Kidney epithelial cell (primary cell): ENCODE data around the gene SLC38A1. TPM values are rescaled to one million over a fixed set of nuclear protein-coding genes. Genes with fewer than 3 reads are reported as not detected.

Source experiments
- DNase-seq: peaks from one replicate; pipeline ENCODE4 v3.0.0-alpha.2; 2010; ENCODE audit warnings: low read depth
- H3K27me3 ChIP-seq: 2 replicates; pipeline ENCODE4 v1.6.0; 2011; ENCODE audit warnings: low read length; ENCODE audit not compliant: control insufficient read depth, insufficient read depth
- H3K36me3 ChIP-seq: 2 replicates; pipeline ENCODE4 v1.5.1; 2011; ENCODE audit warnings: low read length; ENCODE audit not compliant: control insufficient read depth, insufficient read depth
- H3K4me3 ChIP-seq: 2 replicates; pipeline ENCODE4 v1.5.1; 2011; ENCODE audit warnings: low read depth, mild to moderate bottlenecking, control low read depth, low read length
- CTCF ChIP-seq: IDR thresholded peaks from 2 replicates; pipeline ENCODE4 v1.5.1; 2011; ENCODE audit warnings: mild to moderate bottlenecking, moderate library complexity, low read length, control low read depth, inconsistent platforms; ENCODE audit not compliant: insufficient read depth, poor library complexity, severe bottlenecking
- total RNA-seq: library from RNA; depleted of rRNA; stranded (reverse); fragments of >200 nt; gene quantifications from 2 replicates; pipeline ENCODE4 v1.2.3, GENCODE V29; 2015

Gene SLC38A1
- total RNA-seq, 1 donor from 2014 or later = 245 TPM

DNA sequence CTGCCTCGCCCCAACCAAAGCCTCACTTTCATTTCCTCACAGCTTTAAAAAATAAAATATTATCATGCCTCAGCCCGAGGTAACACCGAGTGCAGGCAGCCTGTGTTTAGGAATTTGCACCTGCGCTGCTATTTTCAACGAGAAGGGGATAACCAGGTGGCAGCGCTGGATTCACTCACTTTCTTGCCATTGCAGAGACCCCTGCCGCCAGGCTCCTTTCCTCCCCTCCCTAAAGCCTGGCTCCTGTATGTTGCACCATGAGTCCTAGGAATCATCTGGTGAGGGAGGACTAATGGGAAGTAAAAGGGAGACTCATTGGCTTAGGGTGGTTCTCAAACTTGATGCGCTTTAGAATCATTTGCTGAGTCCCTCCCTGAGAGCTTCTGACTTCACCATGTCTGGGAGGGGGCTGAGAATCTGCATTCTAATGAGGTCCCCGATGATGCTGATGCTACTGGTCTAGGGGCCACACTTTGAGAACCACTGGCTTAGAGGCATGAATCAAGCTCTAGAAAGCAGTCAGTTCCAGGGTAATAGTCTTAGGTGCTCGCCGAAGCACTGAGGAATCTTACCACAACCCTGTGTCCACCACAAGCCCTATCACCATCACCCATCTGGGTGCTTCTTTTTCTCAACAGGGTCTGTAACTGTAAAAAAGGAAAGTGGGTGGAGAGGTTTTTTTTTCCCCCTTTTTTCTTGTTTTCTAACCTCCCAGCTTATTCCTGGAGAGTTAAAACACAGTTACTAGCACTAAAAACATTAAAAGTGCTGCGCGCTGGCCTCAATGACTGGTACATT is 83.8 kb downstream of the SLC38A1 start:
- Histone ChIP-seq H3K27me3 (no peaks in the 10 kb centered on the region), H3K4me3 (no peak overlapping the region), H3K36me3 (no peaks in the 10 kb centered on the region)
- no peak for DNase-seq
- no peak for TF ChIP-seq CTCF

- no peaks in the 10 kb centered on the region for H3K36me3 ChIP-seq
- H3K4me3 ChIP-seq = no peak overlapping the region
- TF ChIP-seq CTCF = no peak
- DNase-seq = no peak
- H3K27me3 ChIP-seq = no peaks in the 10 kb centered on the region
Measured at GRCh38 chr12:46183112-46183511, 85.7 kb downstream of the SLC38A1 start.

DNA sequence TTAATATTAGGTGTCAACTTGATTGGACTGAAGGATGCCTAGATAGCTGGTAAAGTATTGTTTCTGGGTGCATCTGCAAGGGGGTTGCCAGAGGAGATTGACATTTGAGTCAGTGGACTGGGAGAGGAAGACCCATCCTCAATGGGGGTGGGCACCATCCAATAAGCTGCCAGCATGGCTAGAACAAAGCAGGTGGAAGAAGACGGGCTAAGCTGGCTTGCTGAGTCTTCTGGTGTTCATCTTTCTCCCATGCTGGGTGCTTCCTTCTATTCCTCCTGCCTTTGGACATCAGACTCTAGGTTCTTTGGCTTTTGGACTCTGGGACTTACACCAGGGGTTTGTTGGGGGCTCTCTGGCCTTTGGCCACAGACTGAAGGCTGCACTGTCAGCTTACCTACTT is 87.4 kb downstream of the SLC38A1 start:
- no peaks in the 10 kb centered on the region for H3K27me3 ChIP-seq
- no peak overlapping the region for H3K4me3 ChIP-seq
- no peak for TF ChIP-seq CTCF
- H3K36me3 ChIP-seq = no peaks in the 10 kb centered on the region
- DNase-seq = no peak

DNA sequence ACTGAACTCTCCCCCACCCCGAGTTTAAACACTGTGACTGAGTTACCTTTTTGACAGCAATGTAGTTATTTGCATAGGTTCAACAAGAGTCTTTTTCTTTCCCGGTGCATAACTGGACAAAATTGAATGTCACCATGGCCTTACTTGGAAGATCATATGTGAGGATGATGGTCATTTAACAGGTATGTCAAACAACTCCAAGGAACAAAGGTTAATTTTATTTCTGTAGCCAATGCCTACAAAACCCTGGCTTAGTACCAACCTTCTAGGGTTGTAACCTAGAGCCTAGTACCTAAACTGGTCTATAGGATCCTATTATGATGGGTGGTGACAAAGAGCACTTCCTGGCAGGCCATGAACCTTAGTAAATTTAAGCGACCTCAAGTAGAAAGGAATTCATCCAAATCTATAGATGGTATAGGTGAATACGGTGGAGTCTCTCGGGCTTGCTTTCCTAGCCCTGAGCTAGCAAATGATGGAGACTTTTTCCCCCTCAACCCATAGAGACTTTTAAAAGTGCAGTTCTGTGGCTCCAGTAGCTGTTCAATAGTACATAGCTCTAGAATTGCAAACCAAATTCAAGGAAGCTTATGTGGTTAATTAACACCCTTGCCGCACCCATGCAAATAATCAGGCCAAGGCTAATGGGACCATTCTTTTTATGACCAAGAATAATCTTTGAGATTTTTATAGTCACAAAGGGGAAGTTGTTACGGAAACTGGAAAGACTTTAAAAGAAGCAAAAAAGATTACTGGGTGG is 89.0 kb downstream of the SLC38A1 start:
- Histone ChIP-seq H3K36me3 (no peaks in the 10 kb centered on the region), H3K27me3 (no peaks in the 10 kb centered on the region), H3K4me3 (no peak overlapping the region)
- TF ChIP-seq CTCF = no peak
- DNase-seq = no peak

GRCh38 chr12:46177837-46178608 is 90.8 kb downstream of the SLC38A1 start:
- Histone ChIP-seq H3K27me3 (no peaks in the 10 kb centered on the region), H3K36me3 (no peaks in the 10 kb centered on the region), H3K4me3 (no peak overlapping the region)
- no peak for TF ChIP-seq CTCF
- DNase-seq = no peak
